ENCODE data around the gene TRIM65.
A peak's percentile ranks its signal among the peaks of the same experiment; 100 is the strongest.

TRIM65 gene

GRCh38 chr17:75917141-75917916, 20.6 kb upstream of the TRIM65 start:
- DNase-seq (ENCODE audit: low spot score) = no peak

DNA sequence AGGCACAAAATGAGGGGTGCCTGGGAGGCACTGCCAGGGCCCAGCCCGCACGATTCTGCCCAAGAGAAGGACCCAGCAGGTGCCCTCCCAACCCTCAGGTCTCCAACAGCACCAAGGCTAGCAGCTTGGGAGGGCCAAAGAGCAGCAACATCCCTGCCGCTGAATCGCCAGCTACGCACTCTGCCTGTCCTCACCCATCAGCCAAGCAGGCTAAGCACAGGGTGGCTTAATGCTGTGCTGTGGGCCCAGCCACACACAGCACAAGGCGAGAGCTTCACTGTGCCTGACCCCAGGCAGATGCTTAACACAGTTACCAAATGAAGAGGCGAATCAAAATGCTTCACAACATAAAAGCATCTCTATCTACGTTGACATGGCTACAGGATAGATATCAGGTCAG, 18.5 kb upstream of the TRIM65 start:
- DNase-seq (ENCODE audit: low spot score) = no peak

GRCh38 chr17:75914643-75915267, 18.0 kb upstream of the TRIM65 start:
- no peak for DNase-seq (ENCODE audit: low spot score)

DNA sequence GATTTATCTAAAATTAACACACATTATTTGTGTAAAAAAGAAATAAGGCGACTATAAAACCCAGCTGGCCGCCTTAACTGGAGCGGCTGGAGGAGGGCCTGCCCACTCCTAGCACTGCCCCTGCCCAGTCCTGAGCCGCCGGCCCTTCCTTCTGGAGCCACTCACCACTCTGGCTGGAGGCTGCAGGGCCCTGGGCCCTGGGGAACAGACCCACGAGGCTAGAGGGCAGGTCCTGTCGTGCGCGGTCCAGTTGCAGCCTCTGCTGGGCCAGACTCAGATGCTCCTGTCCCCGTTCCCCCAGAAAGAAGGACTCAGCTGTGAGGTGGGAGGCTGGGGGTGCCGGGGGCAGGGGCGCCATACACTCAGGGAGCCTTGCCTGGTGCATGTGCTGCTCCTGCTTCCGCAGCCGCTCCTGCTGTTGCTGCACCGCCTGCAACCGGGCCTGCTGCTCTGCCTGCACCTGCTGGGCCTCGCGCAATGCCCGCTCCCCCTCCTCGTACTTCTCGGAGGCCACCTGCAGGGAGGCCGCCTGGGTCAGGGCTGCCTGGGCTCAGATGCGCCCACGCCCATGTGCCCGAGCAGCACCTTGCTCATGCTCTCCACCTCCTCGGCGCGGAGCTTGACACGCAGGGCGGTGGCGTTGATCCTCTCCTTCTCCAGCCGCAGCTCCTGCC, 16.9 kb upstream of the TRIM65 start:
- no peak for DNase-seq (ENCODE audit: low spot score)

- no peak for DNase-seq (ENCODE audit: low spot score)
Measured at GRCh38 chr17:75910699-75911098, 13.9 kb upstream of the TRIM65 start.

GRCh38 chr17:75909812-75910274, 13.1 kb upstream of the TRIM65 start:
- DNase-seq (ENCODE audit: low spot score) = no peak

GRCh38 chr17:75909051-75909811, 12.5 kb upstream of the TRIM65 start:
- peak; percentile 83 for DNase-seq (ENCODE audit: low spot score)

GRCh38 chr17:75908201-75908600, 11.4 kb upstream of the TRIM65 start:
- DNase-seq (ENCODE audit: low spot score) = no peak

- no peak for DNase-seq (ENCODE audit: low spot score)
Measured at GRCh38 chr17:75906143-75906884, 9.6 kb upstream of the TRIM65 start.

GRCh38 chr17:75904749-75905521, 8.2 kb upstream of the TRIM65 start, which contains the start of gene MRPL38:
Gene MRPL38 (minus strand): TSS chr17:75904884. CDS start chr17:75904875, 9 bp downstream.
- peak; percentile 84 for DNase-seq (ENCODE audit: low spot score)

GRCh38 chr17:75902406-75902805, 5.7 kb upstream of the TRIM65 start:
- no peak for DNase-seq (ENCODE audit: low spot score)

DNA sequence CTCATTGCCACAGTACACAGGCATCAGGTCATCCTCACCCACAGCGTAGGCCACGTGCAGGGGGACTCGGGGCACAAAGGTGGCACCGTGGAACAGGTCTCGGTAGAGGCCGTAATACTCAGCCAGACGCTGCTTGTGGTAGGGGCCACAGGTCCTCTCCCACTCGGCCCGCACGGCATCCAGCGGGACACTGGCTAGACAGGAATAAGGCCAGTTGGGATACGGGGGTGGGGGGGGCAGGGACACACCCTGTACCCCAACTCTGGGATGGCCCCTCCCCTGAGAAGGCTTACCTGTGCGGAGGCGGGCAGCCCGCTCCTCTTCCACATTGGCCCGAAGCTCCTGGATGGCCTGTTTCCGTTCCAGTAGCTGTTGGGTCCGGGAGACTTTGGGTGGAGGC, 5.0 kb upstream of the TRIM65 start:
- no peak for DNase-seq (ENCODE audit: low spot score)

GRCh38 chr17:75900691-75901533, 4.2 kb upstream of the TRIM65 start:
- DNase-seq (ENCODE audit: low spot score) = no peak

GRCh38 chr17:75899767-75900468, 3.2 kb upstream of the TRIM65 start:
- no peak for DNase-seq (ENCODE audit: low spot score)

GRCh38 chr17:75899353-75899752, 2.6 kb upstream of the TRIM65 start:
- DNase-seq (ENCODE audit: low spot score) = no peak

DNA sequence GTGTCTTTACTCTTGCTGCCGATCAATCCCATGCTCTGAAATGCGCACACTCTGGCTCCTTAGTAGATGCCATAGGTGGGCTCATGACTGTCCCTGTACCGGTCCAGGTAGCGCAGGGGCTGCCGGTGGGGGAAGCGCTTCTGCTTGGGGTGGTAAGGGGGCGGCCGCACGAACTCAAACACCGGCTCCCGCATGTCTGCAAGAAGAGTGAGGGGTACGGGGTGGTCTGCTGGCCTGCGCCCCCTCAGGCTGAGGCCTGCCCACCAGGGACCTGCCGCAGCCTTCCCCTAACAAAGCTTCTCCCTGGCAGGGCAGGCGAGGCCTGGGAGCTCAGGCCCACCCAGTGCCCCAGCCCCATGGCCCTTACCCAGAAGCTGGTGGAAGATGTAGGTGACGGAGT, 2.0 kb upstream of the TRIM65 start:
- no peak for DNase-seq (ENCODE audit: low spot score)

GRCh38 chr17:75898065-75898464, 1.3 kb upstream of the TRIM65 start:
- no peak for DNase-seq (ENCODE audit: low spot score)

- no peak for DNase-seq (ENCODE audit: low spot score)
Measured at GRCh38 chr17:75897160-75898019, 639 bp upstream of the TRIM65 start.

All from putamen (tissue), 1 donor.